ENCODE results near the gene ZBTB45. TPM values are rescaled to one million over a fixed set of nuclear protein-coding genes. Genes with fewer than 3 reads are reported as not detected.
A peak's percentile ranks its signal among the peaks of the same experiment; 100 is the strongest.

ZBTB45 gene
- total RNA-seq, 2 experiments from 2014 or later: 5.5 to 6.0 TPM

- H3K27me3 Mint-ChIP-seq (ENCODE audit: low read depth): no peaks in the 10 kb centered on the region
- H3K4me3 Mint-ChIP-seq: no peak overlapping the region
- peaks cover 11% of the 10 kb centered on the region for H3K36me3 Mint-ChIP-seq (ENCODE audit: low read depth)
- CTCF ChIA-PET: interaction anchor here (1.7 to 6.4 kb wide), 2 partner anchors 10 to 60 kb away, joined by 5 to 52 read pairs; no protein-coding TSS in a partner anchor
- H3K27ac Mint-ChIP-seq: no peak overlapping the region
- no peaks in the 10 kb centered on the region for H3K9me3 Mint-ChIP-seq
- no peak for DNase-seq
- peaks cover 24% of the 10 kb centered on the region for H3K4me1 Mint-ChIP-seq (ENCODE audit: low read depth)
- intact Hi-C loops (cut with micrococcal nuclease): no loop called here
These were observed 2.0 kb upstream of the ZBTB45 start for GRCh38 chr19:58521651-58522050.

GRCh38 chr19:58520257-58520599 is 618 bp upstream of the ZBTB45 start:
- peak overlapping the region; percentile 98 for H3K27ac Mint-ChIP-seq
- no peaks in the 10 kb centered on the region for H3K9me3 Mint-ChIP-seq
- H3K27me3 Mint-ChIP-seq (ENCODE audit: low read depth): no peaks in the 10 kb centered on the region
- H3K4me1 Mint-ChIP-seq (ENCODE audit: low read depth): peaks cover 34% of the 10 kb centered on the region
- CTCF ChIA-PET: interaction anchor here (0.6 to 6.4 kb wide), 20 partner anchors 9 to 292 kb away, joined by 3 to 52 read pairs (median 5); partner anchors contain the start of genes CHMP2A, TRIM28 and ZNF544
- intact Hi-C loops (cut with micrococcal nuclease): no loop called here
- H3K36me3 Mint-ChIP-seq (ENCODE audit: low read depth): peaks cover 19% of the 10 kb centered on the region
- no peak for DNase-seq
- peak overlapping the region; percentile 93 for H3K4me3 Mint-ChIP-seq

- H3K27ac Mint-ChIP-seq: peak overlapping the region; percentile 98
- H3K4me1 Mint-ChIP-seq (ENCODE audit: low read depth): peaks cover 40% of the 10 kb centered on the region
These were observed 589 bp downstream of the ZBTB45 start for GRCh38 chr19:58519087-58519354.

GRCh38 chr19:58518256-58519086 is 1.1 kb downstream of the ZBTB45 start:
- peak overlapping the region; percentile 93 for H3K4me3 Mint-ChIP-seq
- H3K9me3 Mint-ChIP-seq: no peaks in the 10 kb centered on the region
- DNase-seq: no peak
- intact Hi-C loops (cut with micrococcal nuclease): loop anchor here (1.0 kb wide), 10 partner anchors 26 to 336 kb away; partner anchors contain the start of genes CHMP2A, MZF1, TRIM28 and ZNF324
- H3K27me3 Mint-ChIP-seq (ENCODE audit: low read depth): no peaks in the 10 kb centered on the region
- peaks cover 42% of the 10 kb centered on the region for H3K4me1 Mint-ChIP-seq (ENCODE audit: low read depth)
- CTCF ChIA-PET: interaction anchor here (1.0 to 6.4 kb wide), 9 partner anchors 10 to 63 kb away, joined by 3 to 52 read pairs (median 4); partner anchors contain the start of genes CHMP2A and TRIM28
- peaks cover 23% of the 10 kb centered on the region for H3K36me3 Mint-ChIP-seq (ENCODE audit: low read depth)
- H3K27ac Mint-ChIP-seq: peak overlapping the region; percentile 98

More at GRCh38 chr19:58519087-58519354, 589 bp downstream of the ZBTB45 start:
- CTCF ChIA-PET: interaction anchor here (1.0 to 6.4 kb wide), 9 partner anchors 10 to 62 kb away, joined by 3 to 52 read pairs (median 5); partner anchors contain the start of genes CHMP2A and TRIM28
- H3K9me3 Mint-ChIP-seq: no peaks in the 10 kb centered on the region
- H3K36me3 Mint-ChIP-seq (ENCODE audit: low read depth): peaks cover 23% of the 10 kb centered on the region
- peak overlapping the region; percentile 93 for H3K4me3 Mint-ChIP-seq
- DNase-seq: peak; percentile 77
- no peaks in the 10 kb centered on the region for H3K27me3 Mint-ChIP-seq (ENCODE audit: low read depth)
- intact Hi-C loops (cut with micrococcal nuclease): loop anchor here (1.0 kb wide), 10 partner anchors 25 to 337 kb away; partner anchors contain the start of genes CHMP2A, MZF1, TRIM28 and ZNF324

- no peak for DNase-seq
- Mint-ChIP-seq H3K27me3 (ENCODE audit: low read depth) (no peaks in the 10 kb centered on the region), H3K4me1 (ENCODE audit: low read depth) (peaks cover 47% of the 10 kb centered on the region), H3K9me3 (no peaks in the 10 kb centered on the region), H3K4me3 (no peak overlapping the region), H3K36me3 (ENCODE audit: low read depth) (peaks cover 23% of the 10 kb centered on the region), H3K27ac (no peak overlapping the region)
- intact Hi-C loops (cut with micrococcal nuclease): no loop called here
- CTCF ChIA-PET: interaction anchor here (0.6 to 6.4 kb wide), 4 partner anchors 37 to 64 kb away, joined by 3 to 52 read pairs (median 4); partner anchors contain the start of gene CHMP2A
These were observed 2.4 kb downstream of the ZBTB45 start for GRCh38 chr19:58516964-58517833.

GRCh38 chr19:58516246-58516836 is 3.3 kb downstream of the ZBTB45 start:
- H3K27me3 Mint-ChIP-seq (ENCODE audit: low read depth): no peaks in the 10 kb centered on the region
- peaks cover 46% of the 10 kb centered on the region for H3K4me1 Mint-ChIP-seq (ENCODE audit: low read depth)
- H3K36me3 Mint-ChIP-seq (ENCODE audit: low read depth): peaks cover 23% of the 10 kb centered on the region
- no peak for DNase-seq
- CTCF ChIA-PET: interaction anchor here (0.6 to 6.4 kb wide), 3 partner anchors 38 to 65 kb away, joined by 3 to 52 read pairs (median 3); partner anchors contain the start of gene CHMP2A
- peak overlapping the region; percentile 88 for H3K4me3 Mint-ChIP-seq
- no peak overlapping the region for H3K27ac Mint-ChIP-seq
- no peaks in the 10 kb centered on the region for H3K9me3 Mint-ChIP-seq
- intact Hi-C loops (cut with micrococcal nuclease): no loop called here

- H3K9me3 Mint-ChIP-seq: no peaks in the 10 kb centered on the region
- no peak for DNase-seq
- CTCF ChIA-PET: interaction anchor here (1.8 kb wide), 1 partner anchor 66 kb away, joined by 16 read pairs; no protein-coding TSS in a partner anchor
- peak overlapping the region; percentile 88 for H3K4me3 Mint-ChIP-seq
- no peaks in the 10 kb centered on the region for H3K27me3 Mint-ChIP-seq (ENCODE audit: low read depth)
- peaks cover 23% of the 10 kb centered on the region for H3K36me3 Mint-ChIP-seq (ENCODE audit: low read depth)
- peak overlapping the region; percentile 13 for H3K27ac Mint-ChIP-seq
- intact Hi-C loops (cut with micrococcal nuclease): no loop called here
- peaks cover 40% of the 10 kb centered on the region for H3K4me1 Mint-ChIP-seq (ENCODE audit: low read depth)
These were observed 4.4 kb downstream of the ZBTB45 start for GRCh38 chr19:58515259-58515658.

- H3K4me3 Mint-ChIP-seq: peak overlapping the region; percentile 88
- no peak for DNase-seq
- intact Hi-C loops (cut with micrococcal nuclease): loop anchor here (1.0 kb wide), 5 partner anchors 15 to 106 kb away; partner anchors contain the start of genes MZF1, UBE2M and ZNF584
- no peaks in the 10 kb centered on the region for H3K27me3 Mint-ChIP-seq (ENCODE audit: low read depth)
- CTCF ChIA-PET: interaction anchor here (0.6 to 1.8 kb wide), 11 partner anchors 9 to 67 kb away, joined by 3 to 16 read pairs (median 3); partner anchors contain the start of genes CHMP2A and TRIM28
- H3K36me3 Mint-ChIP-seq (ENCODE audit: low read depth): peaks cover 22% of the 10 kb centered on the region
- peaks cover 38% of the 10 kb centered on the region for H3K4me1 Mint-ChIP-seq (ENCODE audit: low read depth)
- H3K9me3 Mint-ChIP-seq: no peaks in the 10 kb centered on the region
- peak overlapping the region; percentile 83 for H3K27ac Mint-ChIP-seq
These were observed 5.0 kb downstream of the ZBTB45 start for GRCh38 chr19:58514564-58515022.

GRCh38 chr19:58513694-58514563 is 5.7 kb downstream of the ZBTB45 start:
- CTCF ChIA-PET: interaction anchor here (0.6 to 1.8 kb wide), 12 partner anchors 9 to 67 kb away, joined by 3 to 16 read pairs (median 4); partner anchors contain the start of genes CHMP2A and TRIM28

GRCh38 chr19:58513213-58513693 is 6.4 kb downstream of the ZBTB45 start:
- CTCF ChIA-PET: interaction anchor here (0.9 to 1.8 kb wide), 7 partner anchors 10 to 197 kb away, joined by 3 to 16 read pairs (median 3); partner anchors contain the start of gene CHMP2A
- Mint-ChIP-seq H3K4me1 (ENCODE audit: low read depth) (peaks cover 29% of the 10 kb centered on the region), H3K4me3 (peak overlapping the region; percentile 88), H3K9me3 (no peaks in the 10 kb centered on the region), H3K36me3 (ENCODE audit: low read depth) (peaks cover 17% of the 10 kb centered on the region), H3K27ac (peak overlapping the region; percentile 83), H3K27me3 (ENCODE audit: low read depth) (no peaks in the 10 kb centered on the region)
- no peak for DNase-seq
- intact Hi-C loops (cut with micrococcal nuclease): no loop called here

More at GRCh38 chr19:58513694-58514563, 5.7 kb downstream of the ZBTB45 start:
- H3K4me3 Mint-ChIP-seq: peak overlapping the region; percentile 88
- H3K27ac Mint-ChIP-seq: peak overlapping the region; percentile 83
- H3K36me3 Mint-ChIP-seq (ENCODE audit: low read depth): peaks cover 19% of the 10 kb centered on the region
- intact Hi-C loops (cut with micrococcal nuclease): loop anchor here (1.0 kb wide), 5 partner anchors 15 to 106 kb away; partner anchors contain the start of genes MZF1, UBE2M and ZNF584
- peak; percentile 96 for DNase-seq
- H3K4me1 Mint-ChIP-seq (ENCODE audit: low read depth): peaks cover 36% of the 10 kb centered on the region
- H3K27me3 Mint-ChIP-seq (ENCODE audit: low read depth): no peaks in the 10 kb centered on the region
- no peaks in the 10 kb centered on the region for H3K9me3 Mint-ChIP-seq
